WI38 (cell line): ENCODE results near the gene KLC1.

Experiments
- H3K4me3 ChIP-seq: 2 replicates; pipeline ENCODE4 v1.5.1; 2011; ENCODE audit warnings: low read depth, mild to moderate bottlenecking, control low read depth, low read length
- CTCF ChIP-seq: IDR thresholded peaks from 2 replicates; pipeline ENCODE4 v1.5.1; 2012; ENCODE audit warnings: low read depth, mild to moderate bottlenecking, control low read depth, low read length

Gene KLC1

GRCh38 chr14:103706551-103707328 lies 77.7 kb downstream of the KLC1 start:
- no peak for TF ChIP-seq CTCF
- H3K4me3 ChIP-seq = no peak overlapping the region

- no peak for TF ChIP-seq CTCF
- H3K4me3 ChIP-seq = no peak overlapping the region
These were observed 78.6 kb downstream of the KLC1 start for GRCh38 chr14:103707329-103708263.

GRCh38 chr14:103708750-103709187 lies 79.8 kb downstream of the KLC1 start:
- TF ChIP-seq CTCF = no peak

GRCh38 chr14:103709814-103710213 lies 80.8 kb downstream of the KLC1 start:
- H3K4me3 ChIP-seq = no peak overlapping the region
- no peak for TF ChIP-seq CTCF

More at GRCh38 chr14:103708750-103709187, 79.8 kb downstream of the KLC1 start:
- no peak overlapping the region for H3K4me3 ChIP-seq

GRCh38 chr14:103710771-103711377 lies 81.9 kb downstream of the KLC1 start:
- H3K4me3 ChIP-seq = no peak overlapping the region
- no peak for TF ChIP-seq CTCF

GRCh38 chr14:103711516-103712431 lies 82.8 kb downstream of the KLC1 start:
- H3K4me3 ChIP-seq = no peak overlapping the region
- TF ChIP-seq CTCF = no peak
